ENCODE results near the gene LMOD2.
A peak's percentile ranks its signal among the peaks of the same experiment; 100 is the strongest.

Gene LMOD2

GRCh38 chr7:123640583-123640982 lies 15.1 kb upstream of the LMOD2 start:
- Histone ChIP-seq H3K9me3 (ENCODE audit: control insufficient read depth, insufficient read depth, low read depth, low read length) (no peaks in the 10 kb centered on the region), H3K4me3 (ENCODE audit: low read depth, low read length) (no peak overlapping the region), H3K9ac (ENCODE audit: low read length) (no peak overlapping the region), H3K27me3 (ENCODE audit: control insufficient read depth, insufficient read depth, low read length) (no peaks in the 10 kb centered on the region), H3K36me3 (ENCODE audit: control insufficient read depth, insufficient read depth, low read length) (no peaks in the 10 kb centered on the region), H3K27ac (ENCODE audit: low read depth, low read length) (no peak overlapping the region), H3K4me1 (ENCODE audit: control insufficient read depth, insufficient read depth, low read length) (peaks cover 26% of the 10 kb centered on the region)

DNA sequence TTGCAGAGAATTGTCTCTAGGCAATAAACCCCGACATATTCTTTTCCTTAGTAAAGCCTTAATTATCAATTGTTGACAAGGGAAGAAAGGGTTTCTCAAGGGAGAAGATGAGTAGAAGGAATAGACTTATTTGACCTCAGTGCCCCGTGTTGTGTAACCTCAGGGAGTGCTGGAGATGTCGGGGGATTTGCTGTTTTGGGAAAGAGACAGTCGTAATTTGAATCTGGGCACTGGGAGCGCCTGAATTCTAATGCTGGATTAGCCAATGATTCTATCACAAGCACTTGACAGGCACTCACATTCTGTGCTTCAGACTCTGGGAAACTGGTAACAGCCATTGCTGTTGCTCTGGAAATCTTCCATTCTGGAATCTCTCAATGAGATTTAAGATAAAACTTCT lies 13.8 kb upstream of the LMOD2 start:
- Histone ChIP-seq H3K9ac (ENCODE audit: low read length) (no peak overlapping the region), H3K4me1 (ENCODE audit: control insufficient read depth, insufficient read depth, low read length) (peaks cover 26% of the 10 kb centered on the region), H3K4me3 (ENCODE audit: low read depth, low read length) (no peak overlapping the region), H3K9me3 (ENCODE audit: control insufficient read depth, insufficient read depth, low read depth, low read length) (no peaks in the 10 kb centered on the region), H3K27ac (ENCODE audit: low read depth, low read length) (no peak overlapping the region), H3K36me3 (ENCODE audit: control insufficient read depth, insufficient read depth, low read length) (no peaks in the 10 kb centered on the region), H3K27me3 (ENCODE audit: control insufficient read depth, insufficient read depth, low read length) (no peaks in the 10 kb centered on the region)

- H3K27me3 ChIP-seq (ENCODE audit: control insufficient read depth, insufficient read depth, low read length) = no peaks in the 10 kb centered on the region
- H3K36me3 ChIP-seq (ENCODE audit: control insufficient read depth, insufficient read depth, low read length) = no peaks in the 10 kb centered on the region
- H3K9ac ChIP-seq (ENCODE audit: low read length) = peak overlapping the region; percentile 72
- H3K4me3 ChIP-seq (ENCODE audit: low read depth, low read length) = peak overlapping the region; percentile 17
- peaks cover 35% of the 10 kb centered on the region for H3K4me1 ChIP-seq (ENCODE audit: control insufficient read depth, insufficient read depth, low read length)
- H3K9me3 ChIP-seq (ENCODE audit: control insufficient read depth, insufficient read depth, low read depth, low read length) = no peaks in the 10 kb centered on the region
- H3K27ac ChIP-seq (ENCODE audit: low read depth, low read length) = peak overlapping the region; percentile 80
Observed at GRCh38 chr7:123643495-123644441, 11.9 kb upstream of the LMOD2 start.

DNA sequence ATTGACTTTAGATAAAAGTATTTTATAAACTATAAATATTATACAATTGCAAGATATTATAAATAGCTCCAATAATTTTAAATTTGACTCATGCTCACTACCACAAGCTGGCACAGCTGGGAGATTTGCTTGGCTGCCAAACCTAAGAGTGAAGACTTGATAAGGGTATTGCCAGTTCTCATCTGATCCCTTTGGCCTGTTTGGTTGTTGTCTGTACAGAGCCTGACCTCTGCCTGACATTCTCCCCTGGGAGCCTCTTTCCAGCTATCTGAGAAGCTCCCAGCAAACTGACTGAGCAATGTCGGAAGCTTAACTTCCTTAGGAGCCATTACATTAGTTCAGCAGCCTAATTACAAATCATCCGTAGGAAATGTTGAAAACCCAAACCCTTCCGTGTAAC lies 10.2 kb upstream of the LMOD2 start:
- Histone ChIP-seq H3K9ac (ENCODE audit: low read length) (no peak overlapping the region), H3K9me3 (ENCODE audit: control insufficient read depth, insufficient read depth, low read depth, low read length) (no peaks in the 10 kb centered on the region), H3K27ac (ENCODE audit: low read depth, low read length) (no peak overlapping the region), H3K4me1 (ENCODE audit: control insufficient read depth, insufficient read depth, low read length) (peaks cover 35% of the 10 kb centered on the region), H3K36me3 (ENCODE audit: control insufficient read depth, insufficient read depth, low read length) (no peaks in the 10 kb centered on the region), H3K4me3 (ENCODE audit: low read depth, low read length) (no peak overlapping the region), H3K27me3 (ENCODE audit: control insufficient read depth, insufficient read depth, low read length) (no peaks in the 10 kb centered on the region)

GRCh38 chr7:123647106-123647730 lies 8.4 kb upstream of the LMOD2 start:
- H3K27ac ChIP-seq (ENCODE audit: low read depth, low read length) = no peak overlapping the region
- H3K9ac ChIP-seq (ENCODE audit: low read length) = no peak overlapping the region
- peaks cover 35% of the 10 kb centered on the region for H3K4me1 ChIP-seq (ENCODE audit: control insufficient read depth, insufficient read depth, low read length)
- H3K9me3 ChIP-seq (ENCODE audit: control insufficient read depth, insufficient read depth, low read depth, low read length) = no peaks in the 10 kb centered on the region
- H3K36me3 ChIP-seq (ENCODE audit: control insufficient read depth, insufficient read depth, low read length) = no peaks in the 10 kb centered on the region
- no peak overlapping the region for H3K4me3 ChIP-seq (ENCODE audit: low read depth, low read length)
- H3K27me3 ChIP-seq (ENCODE audit: control insufficient read depth, insufficient read depth, low read length) = no peaks in the 10 kb centered on the region

GRCh38 chr7:123649964-123650363 lies 5.7 kb upstream of the LMOD2 start:
- no peaks in the 10 kb centered on the region for H3K27me3 ChIP-seq (ENCODE audit: control insufficient read depth, insufficient read depth, low read length)

DNA sequence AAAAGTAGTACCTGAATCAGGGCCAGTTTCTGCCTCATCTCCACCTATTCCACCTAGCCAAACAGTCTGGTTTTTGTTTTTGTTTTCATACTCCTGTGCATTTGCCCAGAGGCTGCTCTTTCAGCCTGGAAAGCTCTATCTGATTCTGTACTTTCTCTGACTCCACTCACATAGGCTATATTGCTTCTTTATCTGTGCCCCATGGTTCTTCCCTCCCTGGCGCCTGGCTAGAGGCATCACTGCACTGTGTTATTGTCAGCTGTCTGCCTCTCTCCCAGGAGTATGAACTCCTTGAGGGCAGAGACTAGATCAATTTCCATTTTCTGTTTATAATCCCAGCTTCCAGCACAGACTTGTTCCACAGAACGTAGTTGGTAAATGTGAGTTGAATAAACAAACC lies 5.1 kb upstream of the LMOD2 start:
- Histone ChIP-seq H3K27ac (ENCODE audit: low read depth, low read length) (no peak overlapping the region), H3K4me3 (ENCODE audit: low read depth, low read length) (no peak overlapping the region), H3K36me3 (ENCODE audit: control insufficient read depth, insufficient read depth, low read length) (no peaks in the 10 kb centered on the region), H3K9me3 (ENCODE audit: control insufficient read depth, insufficient read depth, low read depth, low read length) (no peaks in the 10 kb centered on the region), H3K27me3 (ENCODE audit: control insufficient read depth, insufficient read depth, low read length) (no peaks in the 10 kb centered on the region), H3K9ac (ENCODE audit: low read length) (no peak overlapping the region), H3K4me1 (ENCODE audit: control insufficient read depth, insufficient read depth, low read length) (peaks cover 14% of the 10 kb centered on the region)

More at GRCh38 chr7:123649964-123650363, 5.7 kb upstream of the LMOD2 start:
- H3K4me1 ChIP-seq (ENCODE audit: control insufficient read depth, insufficient read depth, low read length) = peaks cover 17% of the 10 kb centered on the region
- no peaks in the 10 kb centered on the region for H3K36me3 ChIP-seq (ENCODE audit: control insufficient read depth, insufficient read depth, low read length)
- no peak overlapping the region for H3K27ac ChIP-seq (ENCODE audit: low read depth, low read length)
- no peaks in the 10 kb centered on the region for H3K9me3 ChIP-seq (ENCODE audit: control insufficient read depth, insufficient read depth, low read depth, low read length)
- no peak overlapping the region for H3K4me3 ChIP-seq (ENCODE audit: low read depth, low read length)
- H3K9ac ChIP-seq (ENCODE audit: low read length) = no peak overlapping the region

DNA sequence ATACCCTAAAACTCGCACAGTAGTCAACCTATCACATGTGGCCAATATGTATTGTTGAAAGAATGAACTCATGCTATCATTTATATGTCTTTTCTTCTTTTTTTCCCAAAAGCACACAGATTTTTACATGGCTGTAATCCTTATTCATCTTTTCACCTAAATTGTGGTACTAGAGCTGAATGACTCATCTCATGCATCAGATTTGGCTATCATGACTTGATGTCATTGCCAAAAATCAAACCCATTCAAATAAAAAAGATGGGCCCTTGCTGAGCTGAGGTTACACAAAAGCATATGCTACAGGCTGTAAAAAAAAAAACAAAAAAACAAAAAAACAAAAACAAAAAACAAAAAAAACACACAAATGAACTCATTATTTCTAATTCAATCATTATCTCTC lies 3.3 kb upstream of the LMOD2 start:
- no peak overlapping the region for H3K27ac ChIP-seq (ENCODE audit: low read depth, low read length)
- H3K27me3 ChIP-seq (ENCODE audit: control insufficient read depth, insufficient read depth, low read length) = no peaks in the 10 kb centered on the region
- no peaks in the 10 kb centered on the region for H3K36me3 ChIP-seq (ENCODE audit: control insufficient read depth, insufficient read depth, low read length)
- no peak overlapping the region for H3K9ac ChIP-seq (ENCODE audit: low read length)
- no peaks in the 10 kb centered on the region for H3K9me3 ChIP-seq (ENCODE audit: control insufficient read depth, insufficient read depth, low read depth, low read length)
- H3K4me3 ChIP-seq (ENCODE audit: low read depth, low read length) = no peak overlapping the region
- H3K4me1 ChIP-seq (ENCODE audit: control insufficient read depth, insufficient read depth, low read length) = peaks cover 9% of the 10 kb centered on the region

DNA sequence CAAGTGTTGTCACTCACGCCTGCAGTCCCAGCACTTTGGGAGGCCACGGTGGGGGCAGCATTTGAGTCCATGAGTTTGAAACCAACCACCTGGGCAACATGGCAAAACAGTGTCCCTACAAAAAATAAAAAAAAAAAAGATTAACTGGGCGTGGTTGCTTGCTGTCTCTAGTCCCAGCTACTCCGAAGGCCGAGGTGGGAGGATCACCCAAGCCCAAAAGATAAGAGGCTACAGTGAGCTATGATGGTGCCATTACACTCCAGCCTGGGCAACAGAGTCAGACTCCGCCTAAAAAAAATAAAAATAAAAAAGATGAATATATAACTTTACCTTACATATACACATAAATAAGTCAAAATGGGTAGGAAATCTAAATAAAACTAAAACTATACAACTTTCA lies 2.5 kb upstream of the LMOD2 start:
- Histone ChIP-seq H3K27ac (ENCODE audit: low read depth, low read length) (no peak overlapping the region), H3K9me3 (ENCODE audit: control insufficient read depth, insufficient read depth, low read depth, low read length) (no peaks in the 10 kb centered on the region), H3K4me3 (ENCODE audit: low read depth, low read length) (no peak overlapping the region), H3K4me1 (ENCODE audit: control insufficient read depth, insufficient read depth, low read length) (peaks cover 5% of the 10 kb centered on the region; the same call in 1 of the 2 replicates), H3K27me3 (ENCODE audit: control insufficient read depth, insufficient read depth, low read length) (no peaks in the 10 kb centered on the region), H3K36me3 (ENCODE audit: control insufficient read depth, insufficient read depth, low read length) (no peaks in the 10 kb centered on the region), H3K9ac (ENCODE audit: low read length) (no peak overlapping the region)

GRCh38 chr7:123656544-123657303 lies 1.1 kb downstream of the LMOD2 start:
- H3K9ac ChIP-seq (ENCODE audit: low read length) = no peak overlapping the region
- H3K27ac ChIP-seq (ENCODE audit: low read depth, low read length) = no peak overlapping the region
- no peaks in the 10 kb centered on the region for H3K27me3 ChIP-seq (ENCODE audit: control insufficient read depth, insufficient read depth, low read length)
- no peaks in the 10 kb centered on the region for H3K36me3 ChIP-seq (ENCODE audit: control insufficient read depth, insufficient read depth, low read length)
- no peaks in the 10 kb centered on the region for H3K9me3 ChIP-seq (ENCODE audit: control insufficient read depth, insufficient read depth, low read depth, low read length)
- H3K4me3 ChIP-seq (ENCODE audit: low read depth, low read length) = no peak overlapping the region
- peaks cover 3% of the 10 kb centered on the region; the same call in 1 of the 2 replicates for H3K4me1 ChIP-seq (ENCODE audit: control insufficient read depth, insufficient read depth, low read length)

DNA sequence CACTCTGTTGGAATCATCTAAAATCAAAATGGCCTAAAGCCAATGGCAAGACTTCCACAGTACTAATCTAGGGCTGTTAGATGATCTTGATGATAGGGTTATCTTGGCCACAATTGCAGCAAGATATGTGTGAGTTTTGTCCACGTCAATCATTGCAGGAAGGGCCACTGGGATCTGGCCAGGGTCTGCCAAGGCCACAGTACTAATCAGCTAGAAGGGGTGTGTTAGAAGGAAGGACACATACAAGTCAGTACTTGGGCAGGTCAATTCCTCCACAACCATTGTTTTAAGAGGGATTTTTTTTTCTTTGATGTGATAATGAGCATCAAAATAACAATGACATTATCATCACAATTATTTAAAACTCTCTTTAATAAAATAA lies 1.6 kb downstream of the LMOD2 start:
- H3K27ac ChIP-seq (ENCODE audit: low read depth, low read length) = no peak overlapping the region
- H3K36me3 ChIP-seq (ENCODE audit: control insufficient read depth, insufficient read depth, low read length) = no peaks in the 10 kb centered on the region
- no peaks in the 10 kb centered on the region for H3K9me3 ChIP-seq (ENCODE audit: control insufficient read depth, insufficient read depth, low read depth, low read length)
- H3K27me3 ChIP-seq (ENCODE audit: control insufficient read depth, insufficient read depth, low read length) = no peaks in the 10 kb centered on the region
- peaks cover 3% of the 10 kb centered on the region; the same call in 1 of the 2 replicates for H3K4me1 ChIP-seq (ENCODE audit: control insufficient read depth, insufficient read depth, low read length)
- no peak overlapping the region for H3K4me3 ChIP-seq (ENCODE audit: low read depth, low read length)
- no peak overlapping the region for H3K9ac ChIP-seq (ENCODE audit: low read length)
